Retinal pigment epithelial cell (primary cell): ENCODE data around the gene TSPEAR.
"Not testable (repeated sequence)": the region's sequence is repeated elsewhere in the genome, so short reads cannot be mapped to it uniquely, and the experiment has no call there.

Experiments
- DNase-seq: peaks from one replicate; pipeline ENCODE4 v3.0.0-alpha.2; 2010; ENCODE audit warnings: low read depth
- H3K4me3 ChIP-seq: 2 replicates; pipeline ENCODE4 v1.5.1; 2011; ENCODE audit warnings: mild to moderate bottlenecking, low read length, control low read depth, moderate library complexity
- TF ChIP-seq, protein P1 (sequence below): conservative IDR thresholded peaks from 2 replicates; pipeline ENCODE4 v1.5.1; 2011; ENCODE audit warnings: low read depth, low read length, control low read depth, inconsistent platforms

TSPEAR gene

GRCh38 chr21:44613386-44614155, 97.8 kb downstream of the TSPEAR start:
- DNase-seq: no peak
- TF ChIP-seq, protein P1, sequence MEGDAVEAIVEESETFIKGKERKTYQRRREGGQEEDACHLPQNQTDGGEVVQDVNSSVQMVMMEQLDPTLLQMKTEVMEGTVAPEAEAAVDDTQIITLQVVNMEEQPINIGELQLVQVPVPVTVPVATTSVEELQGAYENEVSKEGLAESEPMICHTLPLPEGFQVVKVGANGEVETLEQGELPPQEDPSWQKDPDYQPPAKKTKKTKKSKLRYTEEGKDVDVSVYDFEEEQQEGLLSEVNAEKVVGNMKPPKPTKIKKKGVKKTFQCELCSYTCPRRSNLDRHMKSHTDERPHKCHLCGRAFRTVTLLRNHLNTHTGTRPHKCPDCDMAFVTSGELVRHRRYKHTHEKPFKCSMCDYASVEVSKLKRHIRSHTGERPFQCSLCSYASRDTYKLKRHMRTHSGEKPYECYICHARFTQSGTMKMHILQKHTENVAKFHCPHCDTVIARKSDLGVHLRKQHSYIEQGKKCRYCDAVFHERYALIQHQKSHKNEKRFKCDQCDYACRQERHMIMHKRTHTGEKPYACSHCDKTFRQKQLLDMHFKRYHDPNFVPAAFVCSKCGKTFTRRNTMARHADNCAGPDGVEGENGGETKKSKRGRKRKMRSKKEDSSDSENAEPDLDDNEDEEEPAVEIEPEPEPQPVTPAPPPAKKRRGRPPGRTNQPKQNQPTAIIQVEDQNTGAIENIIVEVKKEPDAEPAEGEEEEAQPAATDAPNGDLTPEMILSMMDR: no peak
- no peak overlapping the region for H3K4me3 ChIP-seq

DNA sequence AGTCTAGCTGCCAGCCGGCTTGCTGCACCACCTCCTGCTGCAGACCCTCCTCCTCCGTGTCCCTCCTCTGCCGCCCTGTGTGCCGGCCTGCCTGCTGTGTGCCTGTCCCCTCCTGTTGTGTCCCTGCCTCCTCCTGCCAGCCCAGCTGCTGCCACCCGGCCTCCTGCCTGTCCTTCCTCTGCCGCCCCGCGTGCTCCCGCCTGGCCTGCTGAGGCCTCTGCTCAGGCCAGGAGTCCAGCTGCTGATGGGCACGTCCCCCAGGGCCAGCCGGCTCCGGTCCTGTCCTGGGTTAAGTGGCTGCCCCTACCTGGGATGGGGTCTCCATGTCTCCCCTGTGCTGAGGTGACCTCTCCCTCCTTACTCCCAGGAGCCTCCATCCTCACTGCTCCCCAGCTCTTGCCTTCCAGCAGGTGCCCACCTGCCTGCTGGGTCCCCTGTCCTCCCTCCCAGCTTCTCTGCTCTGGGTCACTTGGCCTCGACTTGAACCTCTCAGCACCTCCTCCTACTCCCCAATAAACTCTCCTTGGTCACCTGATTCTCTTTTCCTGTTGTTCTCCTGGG, 98.6 kb downstream of the TSPEAR start:
- H3K4me3 ChIP-seq: no peak overlapping the region
- TF ChIP-seq, protein P1: no peak
- no peak for DNase-seq

DNA sequence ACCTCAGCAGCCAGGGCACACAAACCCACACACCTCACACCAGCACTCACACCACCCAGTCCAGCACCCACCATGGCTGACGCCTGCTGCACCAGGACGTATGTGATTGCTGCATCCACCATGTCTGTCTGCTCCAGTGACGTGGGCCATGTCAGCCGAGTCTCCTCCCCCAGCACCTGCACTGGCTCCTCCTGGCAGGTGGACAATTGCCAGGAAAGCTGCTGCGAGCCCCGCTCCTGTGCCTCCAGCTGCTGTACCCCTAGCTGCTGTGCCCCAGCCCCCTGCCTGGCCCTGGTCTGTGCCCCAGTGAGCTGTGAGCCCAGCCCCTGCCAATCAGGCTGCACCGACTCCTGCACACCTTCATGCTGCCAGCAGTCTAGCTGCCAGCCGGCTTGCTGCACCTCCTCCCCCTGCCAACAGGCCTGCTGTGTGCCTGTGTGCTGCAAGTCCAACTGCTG, 99.3 kb downstream of the TSPEAR start, which contains the start of gene KRTAP10-8:
TSS of gene KRTAP10-8 (plus strand) at position 51 of the 458 bp plus-strand sequence. CDS start at position 73, 22 bp downstream.
- no peak within 1 kb of the TSS for H3K4me3 ChIP-seq
- TF ChIP-seq, protein P1: no peak
- no peak for DNase-seq

- H3K4me3 ChIP-seq: no peak overlapping the region
- TF ChIP-seq, protein P1: no peak
- no peak for DNase-seq
These were observed 99.8 kb downstream of the TSPEAR start for GRCh38 chr21:44611551-44611950.

GRCh38 chr21:44610157-44610843, 101.1 kb downstream of the TSPEAR start:
- DNase-seq: not testable (repeated sequence)

DNA sequence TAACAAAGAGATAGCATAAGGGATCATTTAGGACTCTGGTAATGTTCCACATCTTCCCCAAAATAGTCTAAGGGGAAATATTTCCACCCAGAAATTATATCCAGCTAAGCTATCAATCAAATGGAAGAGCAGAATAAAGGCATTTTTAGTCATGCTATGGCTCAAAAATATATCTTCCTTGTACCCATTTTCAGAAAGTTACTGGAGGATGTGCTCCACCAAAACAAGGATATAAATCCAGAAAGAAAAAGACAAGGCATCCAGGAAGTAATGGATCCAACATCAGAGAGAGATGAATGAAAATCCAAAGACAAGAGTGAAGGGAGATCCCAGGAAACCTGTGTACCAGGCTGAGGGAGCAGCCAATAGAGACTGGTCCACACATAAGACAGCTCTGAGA, 102.2 kb downstream of the TSPEAR start:
- TF ChIP-seq, protein P1: no peak
- no peak for DNase-seq
- no peak overlapping the region for H3K4me3 ChIP-seq

More at GRCh38 chr21:44610157-44610843, 101.1 kb downstream of the TSPEAR start:
- not testable (repeated sequence) for H3K4me3 ChIP-seq

DNA sequence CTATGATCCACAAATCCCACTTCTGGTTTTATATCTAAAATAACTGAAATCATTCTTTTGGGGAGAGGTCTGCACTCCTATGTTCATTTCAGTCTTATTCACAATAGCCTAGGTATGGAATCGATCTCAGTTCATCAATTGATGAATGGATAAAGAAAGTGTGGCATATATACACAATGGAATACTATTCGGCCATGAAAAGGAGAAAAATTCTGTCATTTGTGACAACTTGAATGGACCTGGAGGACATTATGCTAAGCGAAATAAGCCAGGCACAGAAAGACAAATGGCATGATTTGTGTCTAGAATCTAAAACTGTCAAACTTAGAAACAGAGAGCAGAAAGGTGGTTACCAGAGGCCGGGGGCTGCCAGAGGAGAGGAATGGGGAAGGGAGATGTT, 104.9 kb downstream of the TSPEAR start:
- no peak overlapping the region for H3K4me3 ChIP-seq
- no peak for DNase-seq
- TF ChIP-seq, protein P1: no peak
